ENCODE results near the gene SEPTIN12. TPM values are rescaled to one million over a fixed set of nuclear protein-coding genes. Genes with fewer than 3 reads are reported as not detected.
A peak's percentile ranks its signal among the peaks of the same experiment; 100 is the strongest.
"Not testable (repeated sequence)": the region's sequence is repeated elsewhere in the genome, so short reads cannot be mapped to it uniquely, and the experiment has no call there.

SEPTIN12 gene
- total and polyA plus RNA-seq, 2 of the 8 experiments (the other 6 are each of a cell fraction or from before 2014, with no cell fraction given): 0.24 TPM; not detected in 1

DNA sequence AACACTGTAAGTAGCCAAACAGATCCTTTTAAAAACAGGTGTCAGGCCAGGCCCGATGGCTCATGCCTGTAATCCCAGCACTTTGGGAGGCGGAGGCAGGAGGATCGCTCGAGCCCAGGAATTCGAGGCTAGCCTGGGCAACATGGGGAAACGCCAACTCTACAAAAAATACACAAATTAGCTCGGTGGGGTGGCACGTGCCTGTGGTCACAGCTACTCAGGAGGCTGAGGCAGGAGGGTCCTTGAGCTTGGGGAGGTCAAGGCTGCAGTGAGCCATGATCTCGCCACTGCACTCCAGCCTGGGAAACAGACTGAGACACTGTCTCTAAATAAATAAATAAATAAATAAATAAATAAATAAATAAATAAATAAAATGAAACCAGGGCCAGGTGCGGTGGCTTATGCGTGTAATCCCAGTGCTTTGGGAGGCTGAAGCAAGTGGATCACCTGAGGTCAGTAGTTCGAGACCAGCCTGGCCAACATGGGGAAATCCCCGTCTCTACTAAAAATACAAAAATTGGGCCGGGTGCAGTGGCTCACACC is 3.6 kb downstream of the SEPTIN12 start:
- H2AK5ac ChIP-seq (ENCODE audit: low read depth, low read length); H3K9me3 ChIP-seq (ENCODE audit: insufficient read depth in 2 of 2, low read depth in 1 of 2, low read length in 1 of 2); FAIRE-seq; H2BK20ac ChIP-seq (ENCODE audit: low read length); H4K5ac ChIP-seq (ENCODE audit: insufficient read length, low read depth, low read length); H4K91ac ChIP-seq (replicated peaks; ENCODE audit: insufficient read length, low read length); H2BK12ac ChIP-seq (ENCODE audit: low read depth, low read length); H2BK120ac ChIP-seq (replicated peaks; ENCODE audit: low read depth, low read length); H3K27ac ChIP-seq (ENCODE audit: low read depth, low read length); H3K4ac ChIP-seq (replicated peaks; ENCODE audit: insufficient read length, low read depth, low read length); H3K56ac ChIP-seq (replicated peaks; ENCODE audit: insufficient read length, low read depth, low read length); H2BK15ac ChIP-seq (ENCODE audit: low read length); H3K9ac ChIP-seq (replicated peaks in 1 of 4; ENCODE audit: extremely low read depth in 1 of 4, low read depth in 3 of 4, low read length in 3 of 4); H2BK5ac ChIP-seq (ENCODE audit: low read depth, low read length); H3K23ac ChIP-seq (ENCODE audit: insufficient read length); H3K18ac ChIP-seq (ENCODE audit: extremely low read depth, low read length); H3K14ac ChIP-seq (ENCODE audit: insufficient read length); H3K4me3 ChIP-seq (ENCODE audit: extremely low read depth in 1 of 4, insufficient read depth in 2 of 4, low read depth in 3 of 4, low read length in 4 of 4); CTCF ChIA-PET (ENCODE audit: partially characterized antibody); H4K8ac ChIP-seq (ENCODE audit: extremely low read depth, insufficient read depth, low read length); H3K79me2 ChIP-seq (ENCODE audit: control insufficient read depth in 1 of 2, insufficient read depth in 2 of 2, low read length in 2 of 2); H3K36me3 ChIP-seq (ENCODE audit: control insufficient read depth in 2 of 4, insufficient read depth in 4 of 4, low read length in 3 of 4); H3K4me2 ChIP-seq (ENCODE audit: insufficient read depth in 1 of 2, low read depth in 2 of 2, low read length in 2 of 2); H3K79me1 ChIP-seq (ENCODE audit: low read depth, low read length); H4K20me1 ChIP-seq (replicated peaks in 1 of 2; ENCODE audit: control insufficient read depth in 1 of 2, insufficient read depth in 2 of 2, low read length in 2 of 2); H3K27me3 ChIP-seq (replicated peaks in 1 of 4; ENCODE audit: control insufficient read depth in 3 of 4, extremely low read depth in 1 of 4, insufficient read depth in 3 of 4, low read length in 3 of 4); H3K23me2 ChIP-seq (ENCODE audit: low read depth, low read length): not testable (repeated sequence)
- 92% methylated on average over 14 of the region's 14 CpGs; no CpG with 5 or more reads in 1 of the 2 experiments for WGBS, 2 experiments (ENCODE audit: extremely low coverage in 1 of 2, insufficient coverage in 1 of 2, insufficient read length in 1 of 2, insufficient replicate concordance in 2 of 2, low coverage in 1 of 2, low lambda C conversion rate in 2 of 2, missing lambda C conversion rate in 1 of 2)
- DNase-seq (ENCODE audit: low read depth in 1 of 2, low spot score in 2 of 2): peak in 1 of 2 experiments; percentile 42
- POLR2A ChIA-PET (ENCODE audit: partially characterized antibody): interaction anchor here (0.8 to 1.3 kb wide), 2 partner anchors 9 to 12 kb away, joined by 3 to 4 read pairs; no protein-coding TSS in a partner anchor
- H3K4me1 ChIP-seq (replicated peaks in 1 of 4; ENCODE audit: control insufficient read depth in 3 of 4, insufficient read depth in 4 of 4, low read length in 3 of 4): peaks cover 0 to 13% (median 4%) of the 10 kb centered on the region in 4 experiments; a peak in 5 of 7 replicates
- 0 out of 2 replicates have a peak overlapping the region, but pooled peaks have one; percentile 3 for H2AFZ ChIP-seq (ENCODE audit: low read length)

Measured in H1 (cell line).